OCI-LY7 (cell line): ENCODE measurements around the gene TRAPPC1.

Experiments used
- CTCF ChIP-seq: fragments of 200-600 bp; sonication (generic); conservative IDR thresholded peaks from 2 replicates; pipeline ENCODE4 v1.5.1; 2014; ENCODE audit warnings: mild to moderate bottlenecking, antibody characterized with exemption, low read length, moderate library complexity, mixed read lengths
- EZH2phosphoT487 ChIP-seq: fragments of 200-600 bp; sonication (generic); IDR thresholded peaks from 2 replicates; pipeline ENCODE4 v1.6.1; 2018; ENCODE audit warnings: low read depth, borderline replicate concordance, mild to moderate bottlenecking, mixed run types, antibody characterized with exemption, low read length, moderate library complexity, mixed read lengths

GRCh38 chr17:7967751-7968150, 36.0 kb upstream of the TRAPPC1 start:
- TF ChIP-seq CTCF = no peak
- TF ChIP-seq EZH2phosphoT487 = no peak
